IPS DF 6.9 (cell line): ENCODE results near the gene GTF2A2.
"Not testable (repeated sequence)": the region's sequence is repeated elsewhere in the genome, so short reads cannot be mapped to it uniquely, and the experiment has no call there.

Experiments used
- DNase-seq: peaks from one replicate; pipeline ENCODE4 v3.0.0-alpha.2; 2013; ENCODE audit warnings: low read depth, low spot score
- H3K27ac ChIP-seq: one replicate; pipeline ENCODE4 v1.5.1; 2013; ENCODE audit warnings: low read length, control low read depth
- H3K27me3 ChIP-seq: 2 replicates; pipeline ENCODE4 v1.6.1; 2013; ENCODE audit warnings: mild to moderate bottlenecking, low read length; ENCODE audit not compliant: control insufficient read depth, insufficient read depth
- H3K36me3 ChIP-seq: 2 replicates; pipeline ENCODE4 v1.6.1; 2013; ENCODE audit warnings: low read length; ENCODE audit not compliant: control insufficient read depth, insufficient read depth
- H3K4me1 ChIP-seq: 2 replicates; pipeline ENCODE4 v1.6.1; 2013; ENCODE audit warnings: low read length; ENCODE audit not compliant: control insufficient read depth, insufficient read depth
- H3K4me3 ChIP-seq: 2 replicates; pipeline ENCODE4 v1.5.1; 2013; ENCODE audit warnings: mild to moderate bottlenecking, low read length
- H3K9me3 ChIP-seq: 2 replicates; pipeline ENCODE4 v1.6.1; 2013; ENCODE audit warnings: low read length, inconsistent platforms; ENCODE audit not compliant: control insufficient read depth, insufficient read depth
- WGBS: extraction: QIAGEN DNeasy Blood & Tissue Kit; methylation state at CpG from one replicate; pipeline ENCODE4 v1.1.7; 2013; ENCODE audit warnings: mixed read lengths, missing lambda C conversion rate; ENCODE audit not compliant: insufficient read length, insufficient coverage; 5-methylcytosine and 5-hydroxymethylcytosine counted together

The GTF2A2 gene

DNA sequence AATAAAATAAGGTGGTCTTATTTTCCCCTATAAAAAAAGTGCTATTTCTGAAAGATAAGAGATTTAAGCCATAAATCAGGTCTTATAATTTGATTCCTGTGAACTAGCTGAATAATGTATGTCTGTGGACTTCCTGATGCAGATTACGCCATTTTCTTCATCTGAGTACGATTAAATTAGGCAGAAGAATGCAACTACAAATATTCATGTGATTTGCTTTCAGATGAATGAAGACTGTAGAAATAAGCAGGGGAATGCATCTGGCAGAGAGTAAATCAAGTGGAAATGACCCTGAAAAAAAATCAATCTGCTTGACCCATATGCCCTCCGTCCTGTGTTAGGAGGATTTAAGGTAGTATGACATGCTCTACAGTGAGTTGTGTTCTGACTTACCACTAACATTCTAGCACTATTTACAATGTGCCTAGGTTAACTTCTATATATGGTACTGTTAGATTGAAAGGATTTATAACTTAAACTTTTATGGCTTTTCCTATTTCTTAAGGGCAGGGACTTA is 17.1 kb upstream of the GTF2A2 start:
- Histone ChIP-seq H3K27ac (no peak overlapping the region), H3K9me3 (no peaks in the 10 kb centered on the region), H3K4me1 (no peaks in the 10 kb centered on the region), H3K27me3 (no peaks in the 10 kb centered on the region), H3K4me3 (no peak overlapping the region), H3K36me3 (peaks cover 6% of the 10 kb centered on the region; the same call in 1 of the 2 replicates)
- no CpG with 5 or more reads among the region's 3 CpGs for WGBS
- no peak for DNase-seq

DNA sequence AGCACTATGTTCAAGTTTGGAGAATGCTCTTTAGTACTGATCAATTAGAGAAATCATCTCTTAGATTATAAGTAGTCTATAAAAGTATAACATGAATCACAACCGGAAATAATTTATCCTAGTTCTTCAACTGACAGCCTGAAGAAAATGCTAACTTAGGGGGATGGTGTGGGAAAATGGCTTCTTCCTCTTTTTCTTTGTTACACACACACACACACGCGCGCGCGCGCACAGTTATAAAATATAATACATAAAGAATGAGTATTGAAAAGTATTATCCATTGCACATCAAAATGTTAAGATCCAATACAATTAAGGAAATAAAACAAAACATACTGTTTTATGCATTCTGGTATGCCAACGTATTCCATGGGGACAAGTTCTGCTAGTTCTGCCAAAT is 11.2 kb upstream of the GTF2A2 start:
- H3K27ac ChIP-seq = no peak overlapping the region
- no CpG with 5 or more reads among the region's 8 CpGs for WGBS
- no peak overlapping the region for H3K4me3 ChIP-seq
- no peak for DNase-seq
- peaks cover 2% of the 10 kb centered on the region; the same call in 1 of the 2 replicates for H3K36me3 ChIP-seq
- no peaks in the 10 kb centered on the region for H3K4me1 ChIP-seq
- H3K27me3 ChIP-seq = no peaks in the 10 kb centered on the region
- H3K9me3 ChIP-seq = no peaks in the 10 kb centered on the region

DNA sequence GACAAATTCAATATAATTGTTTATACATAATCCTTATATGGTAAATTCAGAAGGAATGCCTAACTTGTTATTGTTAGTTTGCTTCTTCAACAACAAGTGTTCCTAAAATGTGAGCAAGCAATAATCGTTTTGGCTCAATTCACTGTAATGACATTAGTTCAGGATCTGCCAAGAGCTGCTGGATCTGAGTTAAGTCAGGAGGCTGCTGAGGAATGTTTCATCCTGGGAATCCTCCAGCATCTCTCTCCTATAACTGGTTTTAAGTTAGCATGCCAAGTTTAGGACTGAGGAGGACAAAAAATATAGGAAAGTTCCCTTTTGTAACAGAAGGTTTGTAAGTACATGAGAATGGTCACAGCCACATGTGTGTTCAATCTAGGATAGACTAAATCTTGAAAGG is 4.9 kb upstream of the GTF2A2 start:
- H3K9me3 ChIP-seq = no peaks in the 10 kb centered on the region
- no peak overlapping the region for H3K27ac ChIP-seq
- DNase-seq = no peak
- no peaks in the 10 kb centered on the region for H3K36me3 ChIP-seq
- H3K4me3 ChIP-seq = no peak overlapping the region
- WGBS = no CpG with 5 or more reads among the region's 1 CpG
- H3K27me3 ChIP-seq = no peaks in the 10 kb centered on the region
- H3K4me1 ChIP-seq = no peaks in the 10 kb centered on the region

DNA sequence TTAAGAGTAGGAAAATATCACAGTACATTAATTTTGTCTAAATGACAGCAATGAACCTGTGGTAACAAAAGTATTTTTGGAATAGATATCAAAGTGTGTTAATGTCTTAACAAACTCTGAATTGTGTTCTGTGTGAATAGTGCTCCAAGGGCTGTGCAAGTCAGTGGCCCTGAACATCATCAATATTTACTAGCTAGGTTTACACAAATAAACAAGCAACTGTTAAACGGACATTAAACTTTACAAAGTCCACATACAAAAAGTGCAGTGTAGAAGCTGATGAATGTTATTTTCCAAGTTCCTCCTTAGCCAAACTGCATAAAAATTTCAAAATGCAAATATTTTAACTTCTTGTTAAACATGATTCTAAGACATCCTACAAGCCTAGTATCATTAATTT is 2.1 kb upstream of the GTF2A2 start:
- WGBS = no CpG with 5 or more reads among the region's 1 CpG
- no peak overlapping the region for H3K4me3 ChIP-seq
- H3K9me3 ChIP-seq = no peaks in the 10 kb centered on the region
- no peaks in the 10 kb centered on the region for H3K27me3 ChIP-seq
- no peak for DNase-seq
- no peak overlapping the region for H3K27ac ChIP-seq
- no peaks in the 10 kb centered on the region for H3K36me3 ChIP-seq
- H3K4me1 ChIP-seq = no peaks in the 10 kb centered on the region

GRCh38 chr15:59657635-59658125 is 365 bp upstream of the GTF2A2 start:
- Histone ChIP-seq H3K36me3 (no peaks in the 10 kb centered on the region), H3K4me1 (no peaks in the 10 kb centered on the region), H3K9me3 (no peaks in the 10 kb centered on the region), H3K27ac (no peak overlapping the region), H3K27me3 (no peaks in the 10 kb centered on the region), H3K4me3 (no peak overlapping the region; the same call in 1 of the 2 replicates)
- DNase-seq = no peak
- no CpG with 5 or more reads among the region's 23 CpGs for WGBS

DNA sequence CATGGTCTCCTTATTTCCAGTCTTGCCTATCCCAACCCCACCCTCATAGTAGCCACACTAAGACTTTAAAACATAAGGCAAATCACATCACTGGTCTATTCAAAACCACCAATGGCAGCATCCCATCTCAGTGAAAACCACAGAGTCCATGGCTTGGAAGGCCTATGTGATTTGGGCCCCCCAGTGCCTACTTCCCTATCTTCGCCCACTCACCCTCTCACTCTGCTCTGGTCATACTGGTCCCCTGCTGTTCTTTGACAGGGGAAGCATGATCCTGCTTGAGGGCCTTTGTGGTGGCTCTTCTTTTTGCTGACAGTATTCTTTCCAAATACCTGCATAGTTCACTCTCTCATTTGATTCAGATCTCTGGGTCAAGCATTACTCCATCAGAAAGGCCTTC is 3.3 kb downstream of the GTF2A2 start:
- Histone ChIP-seq H3K9me3 (no peaks in the 10 kb centered on the region), H3K27me3 (no peaks in the 10 kb centered on the region), H3K36me3 (peaks cover 3% of the 10 kb centered on the region; the same call in 1 of the 2 replicates), H3K27ac (no peak overlapping the region), H3K4me1 (no peaks in the 10 kb centered on the region), H3K4me3 (no peak overlapping the region)
- no CpG with 5 or more reads among the region's 1 CpG for WGBS
- no peak for DNase-seq

DNA sequence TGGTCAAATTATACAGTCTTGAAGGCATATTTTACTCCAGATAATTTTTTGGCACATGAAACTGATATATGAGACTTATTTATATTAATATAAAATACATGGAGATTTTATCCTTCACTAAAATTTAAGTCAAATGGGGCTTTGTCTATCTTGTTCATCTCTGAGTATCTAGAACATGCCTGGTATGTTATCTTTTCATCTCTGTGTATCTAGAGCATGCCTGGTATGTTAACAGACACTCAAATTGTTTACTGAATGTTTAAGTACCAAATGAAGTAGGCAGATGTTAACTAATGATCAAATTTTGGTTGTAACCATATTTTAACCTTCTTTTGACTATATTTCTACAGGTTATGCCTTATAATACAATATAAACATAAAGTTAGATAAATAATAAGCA is 7.7 kb downstream of the GTF2A2 start:
- Histone ChIP-seq H3K27me3 (no peaks in the 10 kb centered on the region), H3K27ac (no peak overlapping the region), H3K4me3 (no peak overlapping the region), H3K9me3 (no peaks in the 10 kb centered on the region), H3K4me1 (no peaks in the 10 kb centered on the region; the same call in 1 of the 2 replicates), H3K36me3 (peaks cover 9% of the 10 kb centered on the region; the same call in 1 of the 2 replicates)
- DNase-seq = no peak

DNA sequence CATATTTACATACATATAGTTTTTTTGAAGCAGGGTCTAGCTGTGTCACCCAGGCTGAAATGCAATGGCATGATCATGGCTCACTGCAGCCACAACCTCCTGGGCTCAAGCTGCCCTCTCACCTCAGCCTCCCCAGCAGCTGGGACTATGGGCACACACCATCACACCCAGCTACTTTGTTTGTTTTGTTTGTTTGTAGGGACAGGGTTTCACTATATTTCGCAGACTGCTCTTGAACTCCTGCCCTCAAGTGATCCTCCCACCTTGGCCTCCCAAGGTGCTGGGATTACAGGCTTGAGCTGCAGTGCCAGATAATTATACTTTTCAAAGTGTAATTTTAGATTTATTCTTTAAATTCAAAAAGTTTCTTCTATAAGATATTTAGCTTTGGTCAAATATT is 10.2 kb downstream of the GTF2A2 start:
- no peaks in the 10 kb centered on the region for H3K27me3 ChIP-seq
- no CpG with 5 or more reads among the region's 1 CpG for WGBS
- H3K27ac ChIP-seq = no peak overlapping the region
- H3K4me3 ChIP-seq = no peak overlapping the region
- H3K36me3 ChIP-seq = peaks cover 9% of the 10 kb centered on the region; the same call in 1 of the 2 replicates
- no peak for DNase-seq
- no peaks in the 10 kb centered on the region for H3K9me3 ChIP-seq
- no peaks in the 10 kb centered on the region; the same call in 1 of the 2 replicates for H3K4me1 ChIP-seq

- no peak for DNase-seq
- Histone ChIP-seq H3K36me3 (peaks cover 6% of the 10 kb centered on the region; the same call in 1 of the 2 replicates), H3K4me3 (no peak overlapping the region), H3K27me3 (no peaks in the 10 kb centered on the region), H3K9me3 (no peaks in the 10 kb centered on the region), H3K27ac (no peak overlapping the region), H3K4me1 (no peaks in the 10 kb centered on the region; the same call in 1 of the 2 replicates)
- no CpG with 5 or more reads among the region's 1 CpG for WGBS
Measured at GRCh38 chr15:59646277-59646676, 11.0 kb downstream of the GTF2A2 start.

- not testable (repeated sequence) for H3K27me3 ChIP-seq, H3K9me3 ChIP-seq, H3K36me3 ChIP-seq, DNase-seq, H3K27ac ChIP-seq, H3K4me3 ChIP-seq, H3K4me1 ChIP-seq
- WGBS = no CpG with 5 or more reads among the region's 9 CpGs
Measured at GRCh38 chr15:59645812-59646211, 11.5 kb downstream of the GTF2A2 start.

DNA sequence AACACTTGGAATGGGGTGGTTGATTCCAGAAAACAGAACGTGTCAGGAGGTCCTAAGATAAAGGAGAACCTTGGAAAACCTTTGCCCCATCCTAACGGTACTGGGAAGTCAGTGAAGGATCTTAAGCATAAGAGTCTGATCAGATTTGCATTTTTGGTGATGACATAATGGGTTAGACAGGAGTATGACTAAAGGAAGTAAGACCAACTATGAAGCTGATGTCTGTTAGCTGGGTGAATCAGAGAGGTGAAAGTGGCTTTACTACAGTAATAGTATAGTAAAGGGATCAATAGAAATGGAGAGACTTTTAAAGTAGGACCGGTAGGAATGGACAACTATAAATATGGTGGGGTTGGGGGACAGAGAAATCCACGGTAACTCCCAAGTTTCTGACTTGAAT is 12.6 kb downstream of the GTF2A2 start:
- Histone ChIP-seq H3K9me3 (no peaks in the 10 kb centered on the region), H3K27ac (no peak overlapping the region), H3K4me1 (no peaks in the 10 kb centered on the region; the same call in 1 of the 2 replicates), H3K27me3 (no peaks in the 10 kb centered on the region), H3K4me3 (no peak overlapping the region), H3K36me3 (peaks cover 6% of the 10 kb centered on the region; the same call in 1 of the 2 replicates)
- WGBS = no CpG with 5 or more reads among the region's 4 CpGs
- no peak for DNase-seq
